ENCODE measurements around the gene HSPB8. TPM values are rescaled to one million over a fixed set of nuclear protein-coding genes. Genes with fewer than 3 reads are reported as not detected.

The HSPB8 gene
- total RNA-seq, 1 donor from 2014 or later, result 54.6 TPM

DNA sequence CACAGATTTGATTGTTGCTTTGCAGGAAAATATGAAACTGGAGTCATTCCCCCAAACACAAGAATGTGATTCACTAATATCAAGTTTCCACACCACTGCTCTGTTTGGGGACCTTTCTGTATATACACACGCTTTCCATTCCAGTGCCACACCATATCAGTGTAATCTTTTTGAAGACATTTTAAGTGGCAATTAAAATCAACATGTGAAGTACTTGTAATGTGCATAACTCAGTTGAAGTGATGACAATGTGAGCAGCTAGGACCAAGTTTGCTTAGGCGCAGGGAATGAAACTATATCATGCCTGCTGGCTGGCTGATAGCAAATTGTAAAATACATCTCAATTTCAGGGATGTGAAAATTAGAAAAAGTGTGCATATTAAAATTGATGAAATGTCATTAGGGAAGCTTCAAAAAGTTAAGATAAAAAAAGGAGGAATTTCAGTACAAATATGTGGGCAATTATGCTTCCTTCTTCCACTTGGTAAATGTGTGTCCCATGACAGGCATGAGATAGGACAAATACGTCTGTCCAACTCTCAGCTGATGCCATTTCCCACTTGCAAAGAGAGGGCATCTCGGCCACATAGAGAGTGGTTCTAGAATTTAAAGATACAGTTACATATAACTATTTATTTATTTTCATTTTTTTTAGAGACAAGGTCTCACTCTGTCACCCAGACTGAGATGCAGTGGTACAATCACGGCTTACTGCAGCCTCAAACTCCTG, 43.7 kb downstream of the HSPB8 start:
- H2AFZ ChIP-seq (ENCODE audit: low read depth, low read length), result no peak overlapping the region
- no peak overlapping the region for H3K4me3 ChIP-seq (ENCODE audit: insufficient read depth, low read depth, low read length)
- H3K9ac ChIP-seq (ENCODE audit: low read length), result no peak overlapping the region
- peaks cover 6% of the 10 kb centered on the region for H3K4me1 Mint-ChIP-seq (ENCODE audit: low read depth, unreplicated experiment)
- no peak for TF ChIP-seq EZH2 (IDR thresholded peaks at IDR 0.05; ENCODE audit: insufficient read depth, low read length)
- TF ChIP-seq, protein P1, sequence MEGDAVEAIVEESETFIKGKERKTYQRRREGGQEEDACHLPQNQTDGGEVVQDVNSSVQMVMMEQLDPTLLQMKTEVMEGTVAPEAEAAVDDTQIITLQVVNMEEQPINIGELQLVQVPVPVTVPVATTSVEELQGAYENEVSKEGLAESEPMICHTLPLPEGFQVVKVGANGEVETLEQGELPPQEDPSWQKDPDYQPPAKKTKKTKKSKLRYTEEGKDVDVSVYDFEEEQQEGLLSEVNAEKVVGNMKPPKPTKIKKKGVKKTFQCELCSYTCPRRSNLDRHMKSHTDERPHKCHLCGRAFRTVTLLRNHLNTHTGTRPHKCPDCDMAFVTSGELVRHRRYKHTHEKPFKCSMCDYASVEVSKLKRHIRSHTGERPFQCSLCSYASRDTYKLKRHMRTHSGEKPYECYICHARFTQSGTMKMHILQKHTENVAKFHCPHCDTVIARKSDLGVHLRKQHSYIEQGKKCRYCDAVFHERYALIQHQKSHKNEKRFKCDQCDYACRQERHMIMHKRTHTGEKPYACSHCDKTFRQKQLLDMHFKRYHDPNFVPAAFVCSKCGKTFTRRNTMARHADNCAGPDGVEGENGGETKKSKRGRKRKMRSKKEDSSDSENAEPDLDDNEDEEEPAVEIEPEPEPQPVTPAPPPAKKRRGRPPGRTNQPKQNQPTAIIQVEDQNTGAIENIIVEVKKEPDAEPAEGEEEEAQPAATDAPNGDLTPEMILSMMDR (IDR thresholded peaks at IDR 0.05; ENCODE audit: insufficient read depth, low read depth, low read length), result no peak
- H3K27me3 ChIP-seq (ENCODE audit: insufficient read depth, low read length), result no peaks in the 10 kb centered on the region
- no peak overlapping the region for H3K4me3 Mint-ChIP-seq (ENCODE audit: unreplicated experiment)
- no peak overlapping the region for H3K27ac ChIP-seq (ENCODE audit: low read depth, low read length)
- no peak overlapping the region for H3K4me2 ChIP-seq (ENCODE audit: low read length)
- no peaks in the 10 kb centered on the region for H4K20me1 ChIP-seq (ENCODE audit: insufficient read depth, low read length)
- H3K79me2 ChIP-seq (ENCODE audit: insufficient read depth, low read length), result no peaks in the 10 kb centered on the region
- FAIRE-seq (no peak), DNase-seq (ENCODE audit: low read depth) (no peak)
- H3K9me3 ChIP-seq (ENCODE audit: insufficient read depth, low read depth, low read length), result no peaks in the 10 kb centered on the region
- H3K36me3 Mint-ChIP-seq (ENCODE audit: low read depth, unreplicated experiment), result no peaks in the 10 kb centered on the region
- no peaks in the 10 kb centered on the region for H3K27me3 Mint-ChIP-seq (ENCODE audit: low read depth, unreplicated experiment)
- H3K4me1 ChIP-seq (ENCODE audit: insufficient read depth, low read length), result no peaks in the 10 kb centered on the region
- peaks cover 4% of the 10 kb centered on the region for H3K9me3 Mint-ChIP-seq (ENCODE audit: unreplicated experiment)
- no peaks in the 10 kb centered on the region for H3K36me3 ChIP-seq (ENCODE audit: insufficient read depth, low read length)
- no peak overlapping the region for H3K27ac Mint-ChIP-seq (ENCODE audit: unreplicated experiment)

DNA sequence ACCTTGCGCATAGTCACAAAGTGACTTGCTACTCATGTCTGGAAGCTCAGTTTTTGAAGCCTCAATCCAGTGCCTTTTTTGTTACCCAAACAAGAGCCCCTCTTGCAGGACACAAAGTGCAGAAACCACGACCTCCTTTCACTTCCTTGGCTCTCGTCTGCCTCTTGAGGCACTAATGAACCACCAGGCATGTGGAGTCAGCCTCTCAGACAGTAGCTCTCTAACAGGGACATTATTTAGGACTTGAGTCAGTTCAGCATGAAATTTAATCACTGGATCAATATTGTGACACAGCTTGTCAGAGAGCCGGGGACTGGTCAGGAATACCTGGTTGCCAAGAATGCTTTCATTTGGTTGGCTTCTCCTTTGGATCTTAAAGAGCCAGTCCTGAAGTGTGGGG, 46.7 kb downstream of the HSPB8 start:
- DNase-seq (ENCODE audit: low read depth) (no peak), FAIRE-seq (no peak)
- H3K9ac ChIP-seq (ENCODE audit: low read length), result no peak overlapping the region
- no peaks in the 10 kb centered on the region for H3K27me3 ChIP-seq (ENCODE audit: insufficient read depth, low read length)
- Mint-ChIP-seq H3K9me3 (ENCODE audit: unreplicated experiment) (peaks cover 4% of the 10 kb centered on the region), H3K36me3 (ENCODE audit: low read depth, unreplicated experiment) (no peaks in the 10 kb centered on the region), H3K4me3 (ENCODE audit: unreplicated experiment) (no peak overlapping the region), H3K27ac (ENCODE audit: unreplicated experiment) (no peak overlapping the region), H3K27me3 (ENCODE audit: low read depth, unreplicated experiment) (no peaks in the 10 kb centered on the region), H3K4me1 (ENCODE audit: low read depth, unreplicated experiment) (peaks cover 8% of the 10 kb centered on the region)
- TF ChIP-seq, protein P1 (IDR thresholded peaks at IDR 0.05; ENCODE audit: insufficient read depth, low read depth, low read length), result no peak
- TF ChIP-seq EZH2 (IDR thresholded peaks at IDR 0.05; ENCODE audit: insufficient read depth, low read length), result no peak
- H3K9me3 ChIP-seq (ENCODE audit: insufficient read depth, low read depth, low read length), result no peaks in the 10 kb centered on the region
- H3K4me3 ChIP-seq (ENCODE audit: insufficient read depth, low read depth, low read length), result no peak overlapping the region
- no peaks in the 10 kb centered on the region for H3K79me2 ChIP-seq (ENCODE audit: insufficient read depth, low read length)
- H4K20me1 ChIP-seq (ENCODE audit: insufficient read depth, low read length), result no peaks in the 10 kb centered on the region
- H3K36me3 ChIP-seq (ENCODE audit: insufficient read depth, low read length), result no peaks in the 10 kb centered on the region
- no peak overlapping the region for H2AFZ ChIP-seq (ENCODE audit: low read depth, low read length)
- H3K4me1 ChIP-seq (ENCODE audit: insufficient read depth, low read length), result no peaks in the 10 kb centered on the region
- no peak overlapping the region for H3K4me2 ChIP-seq (ENCODE audit: low read length)
- no peak overlapping the region for H3K27ac ChIP-seq (ENCODE audit: low read depth, low read length)

GRCh38 chr12:119227292-119227691, 48.6 kb downstream of the HSPB8 start:
- no peak overlapping the region for H3K27ac ChIP-seq (ENCODE audit: low read depth, low read length)
- H3K4me3 Mint-ChIP-seq (ENCODE audit: unreplicated experiment), result no peak overlapping the region
- DNase-seq (ENCODE audit: low read depth) (no peak), FAIRE-seq (no peak)
- H3K9ac ChIP-seq (ENCODE audit: low read length), result no peak overlapping the region
- H3K4me3 ChIP-seq (ENCODE audit: insufficient read depth, low read depth, low read length), result no peak overlapping the region
- no peaks in the 10 kb centered on the region for H3K36me3 ChIP-seq (ENCODE audit: insufficient read depth, low read length)
- TF ChIP-seq, protein P1 (IDR thresholded peaks at IDR 0.05; ENCODE audit: insufficient read depth, low read depth, low read length), result no peak
- TF ChIP-seq EZH2 (IDR thresholded peaks at IDR 0.05; ENCODE audit: insufficient read depth, low read length), result no peak
- H3K9me3 ChIP-seq (ENCODE audit: insufficient read depth, low read depth, low read length), result no peaks in the 10 kb centered on the region
- H2AFZ ChIP-seq (ENCODE audit: low read depth, low read length), result no peak overlapping the region
- no peak overlapping the region for H3K4me2 ChIP-seq (ENCODE audit: low read length)
- no peaks in the 10 kb centered on the region for H3K27me3 ChIP-seq (ENCODE audit: insufficient read depth, low read length)
- no peaks in the 10 kb centered on the region for H3K36me3 Mint-ChIP-seq (ENCODE audit: low read depth, unreplicated experiment)
- H3K4me1 Mint-ChIP-seq (ENCODE audit: low read depth, unreplicated experiment), result peaks cover 8% of the 10 kb centered on the region
- no peak overlapping the region for H3K27ac Mint-ChIP-seq (ENCODE audit: unreplicated experiment)
- no peaks in the 10 kb centered on the region for H3K4me1 ChIP-seq (ENCODE audit: insufficient read depth, low read length)
- H4K20me1 ChIP-seq (ENCODE audit: insufficient read depth, low read length), result no peaks in the 10 kb centered on the region
- H3K27me3 Mint-ChIP-seq (ENCODE audit: low read depth, unreplicated experiment), result peaks cover 9% of the 10 kb centered on the region
- no peaks in the 10 kb centered on the region for H3K79me2 ChIP-seq (ENCODE audit: insufficient read depth, low read length)
- H3K9me3 Mint-ChIP-seq (ENCODE audit: unreplicated experiment), result no peaks in the 10 kb centered on the region
